HFFc6 (cell line): ENCODE results near the gene GNG7. TPM values are rescaled to one million over a fixed set of nuclear protein-coding genes. Genes with fewer than 3 reads are reported as not detected.
A peak's percentile ranks its signal among the peaks of the same experiment; 100 is the strongest.

Source experiments
- DNase-seq: peaks from one replicate; pipeline ENCODE4 v3.0.0-alpha.2; 2018
- H3K27ac Mint-ChIP-seq: 2 replicates; pipeline ENCODE4 v1.8.0; 2020; ENCODE audit warnings: mild to moderate bottlenecking, mixed read lengths
- H3K27me3 Mint-ChIP-seq: 2 replicates; pipeline ENCODE4 v1.8.0; 2021; ENCODE audit warnings: mild to moderate bottlenecking, moderate library complexity, mixed read lengths; ENCODE audit not compliant: insufficient read depth
- H3K36me3 Mint-ChIP-seq: 2 replicates; pipeline ENCODE4 v1.8.0; 2021; ENCODE audit warnings: low read depth, mixed read lengths
- H3K4me1 Mint-ChIP-seq: 2 replicates; pipeline ENCODE4 v1.8.0; 2020; ENCODE audit warnings: low read depth, mixed read lengths
- H3K4me3 Mint-ChIP-seq: 2 replicates; pipeline ENCODE4 v1.8.0; 2020; ENCODE audit warnings: mild to moderate bottlenecking, moderate library complexity, mixed read lengths
- H3K9me3 Mint-ChIP-seq: 2 replicates; pipeline ENCODE4 v1.8.0; 2020; ENCODE audit warnings: mild to moderate bottlenecking, mixed read lengths
- CTCF ChIP-seq: fragments of 200-600 bp; sonication (generic); IDR thresholded peaks from 2 replicates; pipeline ENCODE4 v1.5.0; 2021; ENCODE audit warnings: antibody characterized with exemption, mild to moderate bottlenecking
- total RNA-seq, 6 experiments: library from RNA; stranded (reverse); fragmentation: NEBNext Ultra II Directional; extraction: Animal tissue kit (Norgen Biotek cat#: 25700); gene quantifications; 2 replicates in 1 of 6; 3 replicates in 5 of 6; pipeline ENCODE4 v1.2.3, GENCODE V29; 2021

Gene GNG7
- total RNA-seq, 6 experiments from 2014 or later, result 0.09 to 0.29 (median 0.11) TPM; not detected in 1

- no peak overlapping the region for H3K4me3 Mint-ChIP-seq
- no peaks in the 10 kb centered on the region for H3K9me3 Mint-ChIP-seq
- no peak for DNase-seq
- no peak overlapping the region for H3K27ac Mint-ChIP-seq
- H3K4me1 Mint-ChIP-seq, result peaks cover 18% of the 10 kb centered on the region
- no peaks in the 10 kb centered on the region for H3K36me3 Mint-ChIP-seq
- no peak for TF ChIP-seq CTCF
- peaks cover 1% of the 10 kb centered on the region for H3K27me3 Mint-ChIP-seq
Observed at GRCh38 chr19:2556221-2557092, 146.0 kb downstream of the GNG7 start.

- H3K4me1 Mint-ChIP-seq, result peaks cover 18% of the 10 kb centered on the region
- no peak overlapping the region for H3K27ac Mint-ChIP-seq
- no peak for TF ChIP-seq CTCF
- H3K9me3 Mint-ChIP-seq, result no peaks in the 10 kb centered on the region
- no peak overlapping the region for H3K4me3 Mint-ChIP-seq
- H3K27me3 Mint-ChIP-seq, result peaks cover 1% of the 10 kb centered on the region
- H3K36me3 Mint-ChIP-seq, result no peaks in the 10 kb centered on the region
- DNase-seq, result no peak
Observed at GRCh38 chr19:2555422-2556220, 146.9 kb downstream of the GNG7 start.

GRCh38 chr19:2554856-2555255, 147.6 kb downstream of the GNG7 start:
- no peak for TF ChIP-seq CTCF
- H3K27ac Mint-ChIP-seq, result peak overlapping the region; percentile 13; the same call in 1 of the 2 replicates
- H3K9me3 Mint-ChIP-seq, result no peaks in the 10 kb centered on the region

GRCh38 chr19:2553510-2553909, 149.0 kb downstream of the GNG7 start:
- DNase-seq, result no peak
- H3K36me3 Mint-ChIP-seq, result 0 out of 2 replicates have a peak, but pooled peaks cover 4% of the 10 kb centered on the region
- no peak overlapping the region for H3K4me3 Mint-ChIP-seq

More at GRCh38 chr19:2554856-2555255, 147.6 kb downstream of the GNG7 start:
- H3K4me1 Mint-ChIP-seq, result peaks cover 21% of the 10 kb centered on the region
- no peak overlapping the region for H3K4me3 Mint-ChIP-seq
- DNase-seq, result peak; percentile 39
- H3K36me3 Mint-ChIP-seq, result no peaks in the 10 kb centered on the region
- H3K27me3 Mint-ChIP-seq, result peaks cover 1% of the 10 kb centered on the region

More at GRCh38 chr19:2553510-2553909, 149.0 kb downstream of the GNG7 start:
- Mint-ChIP-seq H3K4me1 (peaks cover 27% of the 10 kb centered on the region), H3K27ac (no peak overlapping the region), H3K9me3 (peaks cover 4% of the 10 kb centered on the region; the same call in 1 of the 2 replicates), H3K27me3 (peaks cover 1% of the 10 kb centered on the region)
- TF ChIP-seq CTCF, result no peak
